K562 (cell line): Measurements from ENCODE around the gene FAM174C. TPM values are rescaled to one million over a fixed set of nuclear protein-coding genes. Genes with fewer than 3 reads are reported as not detected.

ENCODE experiments used
- ARHGAP35 ChIP-seq: fragments of 450-650 bp; IDR thresholded peaks from 2 replicates; pipeline ENCODE4 v1.6.1; 2018; ENCODE audit not compliant: partially characterized antibody
- FOXP1 ChIP-seq: sonication (generic); formaldehyde crosslinking; IDR thresholded peaks from 2 replicates; pipeline ENCODE4 v1.8.0; 2022; ENCODE audit warnings: mild to moderate bottlenecking, missing genetic modification reagents
- GABPA ChIP-seq: fragments of 200-800 bp; sonication (Bioruptor generic); conservative IDR thresholded peaks from 2 replicates; pipeline ENCODE4 v1.6.1; 2016; ENCODE audit warnings: low read depth, missing genetic modification characterization, missing compliant biosample characterization
- HDAC2 ChIP-seq: fragments of 450-650 bp; IDR thresholded peaks from 2 replicates; pipeline ENCODE4 v1.6.1; 2016; ENCODE audit warnings: mild to moderate bottlenecking
- KLF13 ChIP-seq: fragments of 450-650 bp; IDR thresholded peaks from 2 replicates; pipeline ENCODE4 v1.6.1; 2016; ENCODE audit warnings: missing genetic modification characterization, low read depth, mild to moderate bottlenecking, missing compliant biosample characterization, moderate library complexity, borderline replicate concordance
- MEF2A ChIP-seq: IDR thresholded peaks from 2 replicates; pipeline ENCODE4 v1.6.1; 2011; ENCODE audit warnings: low read depth, mild to moderate bottlenecking, low read length, moderate library complexity; ENCODE audit not compliant: control insufficient read depth
- MYNN ChIP-seq, 2 experiments: sonication (generic); formaldehyde crosslinking in 1 of 2; IDR thresholded peaks; 2 replicates each; pipeline versions ENCODE4 v1.5.0 to v1.6.1; 2016 to 2020; ENCODE audit warnings: antibody characterized with exemption in 1 of 2, missing genetic modification reagents in 1 of 2
- NR2C2 ChIP-seq, 2 experiments: fragments of 200-800 bp in 1 of 2; sonication (Bioruptor generic) in 1 of 2; sonication (generic) in 1 of 2; formaldehyde crosslinking in 1 of 2; IDR thresholded peaks; 2 replicates each; pipeline versions ENCODE4 v1.6.1 to v1.8.0; 2016 to 2022; ENCODE audit warnings: mild to moderate bottlenecking in 1 of 2, missing compliant biosample characterization in 1 of 2, missing genetic modification characterization in 1 of 2, missing genetic modification reagents in 1 of 2
- RBM17 ChIP-seq: fragments of 200-400 bp; formaldehyde crosslinking; IDR thresholded peaks from 2 replicates; pipeline ENCODE4 v1.6.1; 2017; ENCODE audit warnings: low read depth, mild to moderate bottlenecking, low read length, borderline replicate concordance
- SMAD3 ChIP-seq: fragments of 450-650 bp; formaldehyde crosslinking; conservative IDR thresholded peaks from 2 replicates; pipeline ENCODE4 v1.4.0; 2020; ENCODE audit warnings: mild to moderate bottlenecking
- YBX1 ChIP-seq: fragments of 450-650 bp; IDR thresholded peaks from 2 replicates; pipeline ENCODE4 v1.7.1; 2016; ENCODE audit warnings: mild to moderate bottlenecking
- ZNF184 ChIP-seq: sonication (generic); formaldehyde crosslinking; IDR thresholded peaks from 2 replicates; pipeline ENCODE4 v1.5.0; 2020; ENCODE audit warnings: missing genetic modification reagents
- polyA plus RNA-seq, 8 experiments: library from polyadenylated mRNA; depleted of rRNA in 4 of 8; stranded (reverse) in 5 of 8; unstranded in 3 of 8; fragments of >200 nt; fragmentation: Nextera tagmentation in 2 of 8; fragmentation: Illumina TruSeq in 1 of 8; extraction: Ambion mirVana in 2 of 8; extraction: Trizol in 1 of 8; gene quantifications; 2 replicates each; pipeline versions ENCODE4 v1.2.1 to v1.2.3, GENCODE V29; 2011 to 2014; ENCODE audit warnings: inconsistent platforms in 1 of 8, missing spikeins in 1 of 8
- total RNA-seq, 7 experiments: library from RNA; depleted of rRNA in 6 of 7; stranded (reverse); fragments of >200 nt in 6 of 7; fragmentation: Illumina TruSeq in 2 of 7; extraction: Trizol in 2 of 7; gene quantifications; 2 replicates each; pipeline versions ENCODE4 v1.2.1 to v1.2.3, GENCODE V29; 2011 to 2021; ENCODE audit warnings: low replicate concordance in 1 of 7
- TF ChIP-seq, protein P1 (sequence below): fragments of 250-450 bp; sonication (Bioruptor Pico); IDR thresholded peaks from 2 replicates; pipeline ENCODE4 v1.5.0; 2020; ENCODE audit warnings: mild to moderate bottlenecking, borderline replicate concordance
- TF ChIP-seq, protein P2 (sequence below): sonication (generic); formaldehyde crosslinking; IDR thresholded peaks from 2 replicates; pipeline ENCODE4 v1.8.0; 2022; ENCODE audit warnings: missing genetic modification reagents, mild to moderate bottlenecking, borderline replicate concordance
- TF ChIP-seq, protein P3 (sequence below): sonication (generic); formaldehyde crosslinking; IDR thresholded peaks from 2 replicates; pipeline ENCODE4 v1.8.0; 2022; ENCODE audit warnings: missing genetic modification reagents, mild to moderate bottlenecking, borderline replicate concordance
- TF ChIP-seq, protein P4 (sequence below): fragments of 450-650 bp; IDR thresholded peaks from 2 replicates; pipeline ENCODE4 v1.6.1; 2017; ENCODE audit warnings: mild to moderate bottlenecking, moderate library complexity
- TF ChIP-seq, protein P5 (sequence below): fragments of 450-650 bp; IDR thresholded peaks from 2 replicates; pipeline ENCODE4 v1.6.1; 2016; ENCODE audit warnings: mild to moderate bottlenecking

FAM174C gene
- total and polyA plus RNA-seq, 9 of the 15 experiments (the other 6 are each of a cell fraction or from before 2014, with no cell fraction given): 0.66 to 89.6 (median 20.3) TPM

DNA sequence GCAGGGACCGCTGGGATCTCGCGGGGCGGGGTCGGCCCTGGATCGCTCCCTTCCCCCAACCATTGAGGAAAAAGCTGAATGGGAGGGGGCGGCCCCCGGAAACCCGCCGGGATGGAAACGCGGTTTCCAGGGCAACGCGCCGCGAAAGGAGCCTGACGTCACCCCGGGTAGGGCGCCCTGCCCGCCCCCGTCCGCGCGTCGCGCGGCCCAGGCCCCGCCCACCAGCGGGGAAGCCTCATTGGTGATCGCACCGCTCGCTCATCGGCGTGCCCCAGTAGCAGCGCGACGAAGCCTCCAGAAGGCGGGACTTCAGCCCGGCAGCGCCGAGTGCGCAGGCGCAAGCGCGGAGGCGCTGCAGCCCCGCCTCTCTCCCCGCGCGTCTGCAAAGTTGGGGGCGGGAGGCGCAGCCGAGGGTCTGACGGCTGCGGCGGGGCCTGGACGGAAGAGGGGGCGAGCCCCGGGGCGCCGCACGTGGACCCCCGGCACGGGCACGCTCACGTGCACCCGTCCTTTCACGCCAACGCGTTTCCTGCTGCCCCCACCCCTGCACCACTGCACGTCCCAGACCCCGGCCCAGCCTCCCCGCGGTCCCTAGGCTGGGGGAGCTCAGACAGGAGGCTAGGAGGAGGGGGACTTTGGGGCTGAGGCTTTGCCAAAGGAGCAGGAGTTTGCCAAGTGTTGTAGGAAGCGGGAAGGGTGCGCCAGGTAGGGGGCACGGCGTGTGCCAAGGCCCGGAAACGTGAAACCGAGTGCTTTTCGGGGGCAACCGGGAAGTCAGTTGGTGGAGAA is 14.4 kb upstream of the FAM174C start (continued):
- TF ChIP-seq, protein P1, sequence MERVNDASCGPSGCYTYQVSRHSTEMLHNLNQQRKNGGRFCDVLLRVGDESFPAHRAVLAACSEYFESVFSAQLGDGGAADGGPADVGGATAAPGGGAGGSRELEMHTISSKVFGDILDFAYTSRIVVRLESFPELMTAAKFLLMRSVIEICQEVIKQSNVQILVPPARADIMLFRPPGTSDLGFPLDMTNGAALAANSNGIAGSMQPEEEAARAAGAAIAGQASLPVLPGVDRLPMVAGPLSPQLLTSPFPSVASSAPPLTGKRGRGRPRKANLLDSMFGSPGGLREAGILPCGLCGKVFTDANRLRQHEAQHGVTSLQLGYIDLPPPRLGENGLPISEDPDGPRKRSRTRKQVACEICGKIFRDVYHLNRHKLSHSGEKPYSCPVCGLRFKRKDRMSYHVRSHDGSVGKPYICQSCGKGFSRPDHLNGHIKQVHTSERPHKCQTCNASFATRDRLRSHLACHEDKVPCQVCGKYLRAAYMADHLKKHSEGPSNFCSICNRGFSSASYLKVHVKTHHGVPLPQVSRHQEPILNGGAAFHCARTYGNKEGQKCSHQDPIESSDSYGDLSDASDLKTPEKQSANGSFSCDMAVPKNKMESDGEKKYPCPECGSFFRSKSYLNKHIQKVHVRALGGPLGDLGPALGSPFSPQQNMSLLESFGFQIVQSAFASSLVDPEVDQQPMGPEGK (CRISPR knock-in tag): no peak
- peak; percentile 72 for TF ChIP-seq MEF2A
- TF ChIP-seq FOXP1 (CRISPR knock-in tag): no peak
- TF ChIP-seq, protein P2, sequence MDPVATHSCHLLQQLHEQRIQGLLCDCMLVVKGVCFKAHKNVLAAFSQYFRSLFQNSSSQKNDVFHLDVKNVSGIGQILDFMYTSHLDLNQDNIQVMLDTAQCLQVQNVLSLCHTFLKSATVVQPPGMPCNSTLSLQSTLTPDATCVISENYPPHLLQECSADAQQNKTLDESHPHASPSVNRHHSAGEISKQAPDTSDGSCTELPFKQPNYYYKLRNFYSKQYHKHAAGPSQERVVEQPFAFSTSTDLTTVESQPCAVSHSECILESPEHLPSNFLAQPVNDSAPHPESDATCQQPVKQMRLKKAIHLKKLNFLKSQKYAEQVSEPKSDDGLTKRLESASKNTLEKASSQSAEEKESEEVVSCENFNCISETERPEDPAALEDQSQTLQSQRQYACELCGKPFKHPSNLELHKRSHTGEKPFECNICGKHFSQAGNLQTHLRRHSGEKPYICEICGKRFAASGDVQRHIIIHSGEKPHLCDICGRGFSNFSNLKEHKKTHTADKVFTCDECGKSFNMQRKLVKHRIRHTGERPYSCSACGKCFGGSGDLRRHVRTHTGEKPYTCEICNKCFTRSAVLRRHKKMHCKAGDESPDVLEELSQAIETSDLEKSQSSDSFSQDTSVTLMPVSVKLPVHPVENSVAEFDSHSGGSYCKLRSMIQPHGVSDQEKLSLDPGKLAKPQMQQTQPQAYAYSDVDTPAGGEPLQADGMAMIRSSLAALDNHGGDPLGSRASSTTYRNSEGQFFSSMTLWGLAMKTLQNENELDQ (CRISPR knock-in tag): 0 out of 2 replicates have a peak, but pooled peaks have one; percentile 42
- TF ChIP-seq HDAC2: no peak
- peak; percentile 76 for TF ChIP-seq GABPA (tag)
- no peak for TF ChIP-seq NR2C2 (CRISPR knock-in tag; IDR thresholded peaks at IDR 0.05)
- no peak for TF ChIP-seq NR2C2 (tag; IDR thresholded peaks at IDR 0.05)
- peak; percentile 9 for TF ChIP-seq ARHGAP35
- TF ChIP-seq, protein P3, sequence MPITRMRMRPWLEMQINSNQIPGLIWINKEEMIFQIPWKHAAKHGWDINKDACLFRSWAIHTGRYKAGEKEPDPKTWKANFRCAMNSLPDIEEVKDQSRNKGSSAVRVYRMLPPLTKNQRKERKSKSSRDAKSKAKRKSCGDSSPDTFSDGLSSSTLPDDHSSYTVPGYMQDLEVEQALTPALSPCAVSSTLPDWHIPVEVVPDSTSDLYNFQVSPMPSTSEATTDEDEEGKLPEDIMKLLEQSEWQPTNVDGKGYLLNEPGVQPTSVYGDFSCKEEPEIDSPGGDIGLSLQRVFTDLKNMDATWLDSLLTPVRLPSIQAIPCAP (CRISPR knock-in tag): 0 out of 2 replicates have a peak, but pooled peaks have one; percentile 30
- TF ChIP-seq ZNF184: no peak
- TF ChIP-seq KLF13 (tag): no peak
- TF ChIP-seq, protein P4, sequence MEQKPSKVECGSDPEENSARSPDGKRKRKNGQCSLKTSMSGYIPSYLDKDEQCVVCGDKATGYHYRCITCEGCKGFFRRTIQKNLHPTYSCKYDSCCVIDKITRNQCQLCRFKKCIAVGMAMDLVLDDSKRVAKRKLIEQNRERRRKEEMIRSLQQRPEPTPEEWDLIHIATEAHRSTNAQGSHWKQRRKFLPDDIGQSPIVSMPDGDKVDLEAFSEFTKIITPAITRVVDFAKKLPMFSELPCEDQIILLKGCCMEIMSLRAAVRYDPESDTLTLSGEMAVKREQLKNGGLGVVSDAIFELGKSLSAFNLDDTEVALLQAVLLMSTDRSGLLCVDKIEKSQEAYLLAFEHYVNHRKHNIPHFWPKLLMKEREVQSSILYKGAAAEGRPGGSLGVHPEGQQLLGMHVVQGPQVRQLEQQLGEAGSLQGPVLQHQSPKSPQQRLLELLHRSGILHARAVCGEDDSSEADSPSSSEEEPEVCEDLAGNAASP: no peak
- no peak for TF ChIP-seq SMAD3 (CRISPR knock-in tag)
- TF ChIP-seq, protein P5, sequence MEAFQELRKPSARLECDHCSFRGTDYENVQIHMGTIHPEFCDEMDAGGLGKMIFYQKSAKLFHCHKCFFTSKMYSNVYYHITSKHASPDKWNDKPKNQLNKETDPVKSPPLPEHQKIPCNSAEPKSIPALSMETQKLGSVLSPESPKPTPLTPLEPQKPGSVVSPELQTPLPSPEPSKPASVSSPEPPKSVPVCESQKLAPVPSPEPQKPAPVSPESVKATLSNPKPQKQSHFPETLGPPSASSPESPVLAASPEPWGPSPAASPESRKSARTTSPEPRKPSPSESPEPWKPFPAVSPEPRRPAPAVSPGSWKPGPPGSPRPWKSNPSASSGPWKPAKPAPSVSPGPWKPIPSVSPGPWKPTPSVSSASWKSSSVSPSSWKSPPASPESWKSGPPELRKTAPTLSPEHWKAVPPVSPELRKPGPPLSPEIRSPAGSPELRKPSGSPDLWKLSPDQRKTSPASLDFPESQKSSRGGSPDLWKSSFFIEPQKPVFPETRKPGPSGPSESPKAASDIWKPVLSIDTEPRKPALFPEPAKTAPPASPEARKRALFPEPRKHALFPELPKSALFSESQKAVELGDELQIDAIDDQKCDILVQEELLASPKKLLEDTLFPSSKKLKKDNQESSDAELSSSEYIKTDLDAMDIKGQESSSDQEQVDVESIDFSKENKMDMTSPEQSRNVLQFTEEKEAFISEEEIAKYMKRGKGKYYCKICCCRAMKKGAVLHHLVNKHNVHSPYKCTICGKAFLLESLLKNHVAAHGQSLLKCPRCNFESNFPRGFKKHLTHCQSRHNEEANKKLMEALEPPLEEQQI: no peak
- no peak for TF ChIP-seq MYNN (IDR thresholded peaks at IDR 0.05)
- no peak for TF ChIP-seq MYNN (CRISPR knock-in tag; IDR thresholded peaks at IDR 0.05)
- no peak for TF ChIP-seq YBX1
- TF ChIP-seq RBM17: no peak
